HepG2 (cell line): ENCODE measurements around the gene KDM6B. TPM values are rescaled to one million over a fixed set of nuclear protein-coding genes. Genes with fewer than 3 reads are reported as not detected.

ENCODE experiments used
- ATAC-seq: fragments of 200-7000 bp; cut with Tn5 transposase; 3 replicates; pipeline ENCODE4 v1.9.1; 2020; ENCODE audit warnings: mild to moderate bottlenecking, moderate library complexity
- BruUV-seq: library from RNA; stranded (reverse); fragments of 400-500 nt; replicated peaks from 2 replicates; lab custom pipeline; 2021; lab: Mats Ljungman, UMichigan
- CTCF ChIA-PET: fragments of 300-600 bp; formaldehyde crosslinking; extraction: SDS; loops from one replicate; lab custom pipeline; 2021; ENCODE audit warnings: low total read pairs, inconsistent platforms, low intra/inter-chr PET ratio; lab: Yijun Ruan, JAX
- POLR2A ChIA-PET: fragments of 350-600 bp; sonication (Branson Sonifier 250); formaldehyde crosslinking; loops from one replicate; lab custom pipeline; 2020; ENCODE audit warnings: antibody characterized with exemption, inconsistent platforms; lab: Yijun Ruan, JAX
- DNase-seq: peaks from one replicate; pipeline ENCODE4 v3.0.0-alpha.2; 2015; ENCODE audit warnings: low spot score
- FAIRE-seq: peaks from 3 replicates; lab custom pipeline; 2011; peaks lifted over from hg19 to GRCh38; lab: Jason Lieb, UNC
- H2AFZ ChIP-seq: one replicate; pipeline ENCODE4 v1.6.1; 2011; ENCODE audit warnings: low read length, inconsistent platforms
- H3K27ac ChIP-seq: fragments of 300-600 bp; 3 replicates; pipeline ENCODE4 v1.8.0; 2011; ENCODE audit warnings: mixed run types, mild to moderate bottlenecking, mixed read lengths, low read length, inconsistent platforms; ENCODE audit not compliant: insufficient read depth; ENCODE audit errors: extremely low read length
- H3K27me3 ChIP-seq, 2 experiments: fragments of 200-600 bp in 1 of 2; 2 replicates in 1 of 2; 3 replicates in 1 of 2; pipeline versions ENCODE4 v1.6.0 to v1.8.0; 2011; ENCODE audit warnings: low read length in 2 of 2, mild to moderate bottlenecking in 2 of 2, moderate library complexity in 2 of 2, inconsistent platforms in 1 of 2; ENCODE audit not compliant: insufficient read depth in 2 of 2, control insufficient read depth in 1 of 2
- H3K36me3 ChIP-seq, 2 experiments: fragments of 200-600 bp in 1 of 2; replicated peaks in 1 of 2; 2 replicates in 1 of 2; 3 replicates in 1 of 2; pipeline versions ENCODE4 v1.5.1 to v1.8.0; 2011; ENCODE audit warnings: low read length in 2 of 2, inconsistent platforms in 1 of 2; ENCODE audit not compliant: insufficient read depth in 2 of 2, control insufficient read depth in 1 of 2
- H3K4me1 ChIP-seq: 2 replicates; pipeline ENCODE4 v1.5.1; 2012; ENCODE audit warnings: low read length, inconsistent platforms; ENCODE audit not compliant: insufficient read depth
- H3K4me2 ChIP-seq: 2 replicates; pipeline ENCODE4 v1.6.0; 2011; ENCODE audit warnings: low read depth, low read length, inconsistent platforms
- H3K4me3 ChIP-seq, 3 experiments: fragments of 200-600 bp in 1 of 3; sonication (generic), shearing (Covaris generic) in 1 of 3; replicated peaks in 1 of 3; 2 replicates each; pipeline ENCODE4 v1.5.1; 2011 to 2016; ENCODE audit warnings: low read length in 3 of 3, inconsistent platforms in 2 of 3, low read depth in 2 of 3, mild to moderate bottlenecking in 2 of 3, control low read depth in 1 of 3, mixed read lengths in 1 of 3; ENCODE audit not compliant: insufficient read depth in 1 of 3
- H3K79me2 ChIP-seq: one replicate; pipeline ENCODE4 v1.6.1; 2011; ENCODE audit warnings: low read length, inconsistent platforms; ENCODE audit not compliant: insufficient read depth
- H3K9ac ChIP-seq: 2 replicates; pipeline ENCODE4 v1.6.0; 2011; ENCODE audit warnings: mild to moderate bottlenecking, low read depth, low read length, inconsistent platforms; ENCODE audit not compliant: insufficient read depth
- H3K9me3 ChIP-seq: 2 replicates; pipeline ENCODE4 v1.5.1; 2012; ENCODE audit warnings: mild to moderate bottlenecking, low read length
- H4K20me1 ChIP-seq: 2 replicates; pipeline ENCODE4 v1.6.0; 2011; ENCODE audit warnings: inconsistent platforms, mild to moderate bottlenecking, low read length, moderate library complexity; ENCODE audit not compliant: insufficient read depth
- EED ChIP-seq: sonication (generic); formaldehyde crosslinking; IDR thresholded peaks from 2 replicates; pipeline ENCODE4 v1.5.0; 2020; ENCODE audit warnings: mild to moderate bottlenecking, missing genetic modification reagents
- FOXA1 ChIP-seq, 2 experiments: fragments of 450-650 bp in 1 of 2; sonication (generic) in 1 of 2; formaldehyde crosslinking in 1 of 2; IDR thresholded peaks; 2 replicates each; pipeline versions ENCODE4 v1.4.0 to v1.6.1; 2016 to 2020; ENCODE audit warnings: missing genetic modification reagents in 1 of 2
- HOXD1 ChIP-seq: sonication (generic); formaldehyde crosslinking; IDR thresholded peaks from 2 replicates; pipeline ENCODE4 v1.5.0; 2020; ENCODE audit warnings: missing genetic modification reagents
- KDM5B ChIP-seq: sonication (generic); formaldehyde crosslinking; IDR thresholded peaks from 2 replicates; pipeline ENCODE4 v1.4.0; 2020; ENCODE audit warnings: missing genetic modification reagents, mild to moderate bottlenecking, borderline replicate concordance
- SMYD3 ChIP-seq: sonication (generic); formaldehyde crosslinking; IDR thresholded peaks from 2 replicates; pipeline ENCODE4 v1.8.1; 2023; ENCODE audit warnings: mild to moderate bottlenecking, missing genetic modification reagents
- ZKSCAN1 ChIP-seq: fragments of 150-350 bp; IDR thresholded peaks from 2 replicates; pipeline ENCODE4 v1.6.1; 2014; ENCODE audit warnings: low read length
- WGBS: methylation state at CpG from one replicate; pipeline ENCODE4 v1.1.6; 2017; ENCODE audit warnings: low lambda C conversion rate; 5-methylcytosine and 5-hydroxymethylcytosine counted together
- in situ Hi-C: cut with HindIII; loops from 2 replicates; pipeline ENCODE4 v1.10.0; 2017; ENCODE audit warnings: low pct_unique_long_range_greater_than_20kb; ENCODE audit not compliant: extremely low pct_ligation_motif_present
- intact Hi-C: fragments of 100-400 bp; cut with micrococcal nuclease; formaldehyde crosslinking; loops from one replicate; pipeline ENCODE4 v1.10.0; 2022; ENCODE audit not compliant: unreplicated experiment
- polyA plus RNA-seq, 8 experiments: library from polyadenylated mRNA; depleted of rRNA in 3 of 8; stranded (reverse) in 7 of 8; unstranded in 1 of 8; fragments of >200 nt; fragmentation: Illumina TruSeq in 4 of 8; extraction: Trizol in 4 of 8; gene quantifications; 2 replicates each; pipeline versions ENCODE4 v1.2.1 to v1.2.3, GENCODE V29; 2011 to 2016; ENCODE audit warnings: low read depth in 4 of 8, missing spikeins in 1 of 8, mixed read lengths in 1 of 8; ENCODE audit not compliant: insufficient read depth in 1 of 8
- total RNA-seq, 5 experiments: library from RNA; depleted of rRNA; stranded (reverse); fragments of >200 nt; fragmentation: Illumina TruSeq; extraction: Trizol; gene quantifications; 2 replicates each; pipeline ENCODE4 v1.2.3, GENCODE V29; 2016; ENCODE audit warnings: low read depth in 1 of 5
- TF ChIP-seq, protein P1 (sequence below): sonication (generic); formaldehyde crosslinking; IDR thresholded peaks from 2 replicates; pipeline ENCODE4 v1.4.0; 2020; ENCODE audit warnings: missing genetic modification reagents
- TF ChIP-seq, protein P2 (sequence below): sonication (generic); formaldehyde crosslinking; IDR thresholded peaks from 2 replicates; pipeline ENCODE4 v1.8.0; 2022; ENCODE audit warnings: missing genetic modification reagents, mild to moderate bottlenecking, borderline replicate concordance
- TF ChIP-seq, protein P3 (sequence below), 2 experiments: sonication (generic) in 1 of 2; formaldehyde crosslinking in 1 of 2; IDR thresholded peaks; 2 replicates each; pipeline versions ENCODE4 v1.5.1 to v1.6.1; 2011 to 2020; ENCODE audit warnings: borderline replicate concordance in 1 of 2, low read depth in 1 of 2, low read length in 1 of 2, mild to moderate bottlenecking in 1 of 2, missing genetic modification reagents in 1 of 2, moderate library complexity in 1 of 2

The KDM6B gene
- total and polyA plus RNA-seq, 2 of the 13 experiments (the other 11 are each of a cell fraction or from before 2014, with no cell fraction given), result 1.3 to 2.1 TPM

DNA sequence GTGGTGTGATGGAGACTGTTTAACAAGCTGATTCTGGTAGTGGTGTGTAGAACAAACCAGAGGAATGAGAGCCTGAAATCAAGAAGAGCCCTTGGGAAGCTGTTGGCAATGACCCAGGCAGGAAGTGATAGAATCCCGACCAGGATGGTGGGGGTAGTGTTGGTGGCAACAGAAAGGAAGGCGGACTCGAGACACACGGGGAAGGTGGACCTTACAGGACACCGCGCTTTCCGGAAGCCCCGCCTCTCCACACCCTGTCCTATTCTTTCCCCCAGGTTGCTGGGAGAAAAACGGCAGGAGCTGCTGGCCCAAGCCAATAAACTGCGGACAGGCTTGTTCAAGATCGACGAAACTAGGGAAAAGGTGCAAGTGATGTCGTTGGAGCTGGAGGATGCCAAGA lies 30.0 kb upstream of the KDM6B start:
- FAIRE-seq (no peak), DNase-seq (no peak)
- intact Hi-C loops, result no loop called here
- H3K79me2 ChIP-seq, result no peaks in the 10 kb centered on the region
- no peak overlapping the region for H3K4me3 ChIP-seq
- H3K36me3 ChIP-seq, result no peaks in the 10 kb centered on the region
- 66% methylated on average over 13 of the region's 13 CpGs for WGBS
- CTCF ChIA-PET, result no interaction called here
- no peak overlapping the region for H3K4me2 ChIP-seq
- no peaks in the 10 kb centered on the region for H3K4me1 ChIP-seq
- H2AFZ ChIP-seq, result no peak overlapping the region
- TF ChIP-seq KDM5B (CRISPR knock-in tag) (no peak), HOXD1 (no peak), EED (no peak), FOXA1 (IDR thresholded peaks at IDR 0.05) (no peak), FOXA1 (CRISPR knock-in tag; IDR thresholded peaks at IDR 0.05) (no peak), ZKSCAN1 (no peak), SMYD3 (no peak)
- TF ChIP-seq, protein P1, sequence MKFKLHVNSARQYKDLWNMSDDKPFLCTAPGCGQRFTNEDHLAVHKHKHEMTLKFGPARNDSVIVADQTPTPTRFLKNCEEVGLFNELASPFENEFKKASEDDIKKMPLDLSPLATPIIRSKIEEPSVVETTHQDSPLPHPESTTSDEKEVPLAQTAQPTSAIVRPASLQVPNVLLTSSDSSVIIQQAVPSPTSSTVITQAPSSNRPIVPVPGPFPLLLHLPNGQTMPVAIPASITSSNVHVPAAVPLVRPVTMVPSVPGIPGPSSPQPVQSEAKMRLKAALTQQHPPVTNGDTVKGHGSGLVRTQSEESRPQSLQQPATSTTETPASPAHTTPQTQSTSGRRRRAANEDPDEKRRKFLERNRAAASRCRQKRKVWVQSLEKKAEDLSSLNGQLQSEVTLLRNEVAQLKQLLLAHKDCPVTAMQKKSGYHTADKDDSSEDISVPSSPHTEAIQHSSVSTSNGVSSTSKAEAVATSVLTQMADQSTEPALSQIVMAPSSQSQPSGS, result no peak
- TF ChIP-seq, protein P2, sequence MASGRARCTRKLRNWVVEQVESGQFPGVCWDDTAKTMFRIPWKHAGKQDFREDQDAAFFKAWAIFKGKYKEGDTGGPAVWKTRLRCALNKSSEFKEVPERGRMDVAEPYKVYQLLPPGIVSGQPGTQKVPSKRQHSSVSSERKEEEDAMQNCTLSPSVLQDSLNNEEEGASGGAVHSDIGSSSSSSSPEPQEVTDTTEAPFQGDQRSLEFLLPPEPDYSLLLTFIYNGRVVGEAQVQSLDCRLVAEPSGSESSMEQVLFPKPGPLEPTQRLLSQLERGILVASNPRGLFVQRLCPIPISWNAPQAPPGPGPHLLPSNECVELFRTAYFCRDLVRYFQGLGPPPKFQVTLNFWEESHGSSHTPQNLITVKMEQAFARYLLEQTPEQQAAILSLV (CRISPR knock-in tag), result no peak
- TF ChIP-seq, protein P3, sequence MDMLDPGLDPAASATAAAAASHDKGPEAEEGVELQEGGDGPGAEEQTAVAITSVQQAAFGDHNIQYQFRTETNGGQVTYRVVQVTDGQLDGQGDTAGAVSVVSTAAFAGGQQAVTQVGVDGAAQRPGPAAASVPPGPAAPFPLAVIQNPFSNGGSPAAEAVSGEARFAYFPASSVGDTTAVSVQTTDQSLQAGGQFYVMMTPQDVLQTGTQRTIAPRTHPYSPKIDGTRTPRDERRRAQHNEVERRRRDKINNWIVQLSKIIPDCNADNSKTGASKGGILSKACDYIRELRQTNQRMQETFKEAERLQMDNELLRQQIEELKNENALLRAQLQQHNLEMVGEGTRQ (IDR thresholded peaks at IDR 0.05; ENCODE audit: low read depth, low read length), result no peak
- TF ChIP-seq, protein P3 (CRISPR knock-in tag; IDR thresholded peaks at IDR 0.05; ENCODE audit: borderline replicate concordance), result no peak
- TF ChIP-seq, all 625 proteins: peak for 0
- Histone ChIP-seq H3K27me3 (peaks cover 0 to 13% of the 10 kb centered on the region in 2 experiments; a peak in 3 of 5 replicates), H3K9ac (no peak overlapping the region), H4K20me1 (no peaks in the 10 kb centered on the region), H3K9me3 (no peaks in the 10 kb centered on the region), H3K27ac (no peak overlapping the region)
- no peak for ATAC-seq
- in situ Hi-C loops, result no loop called here
- POLR2A ChIA-PET, result no interaction called here
- BruUV-seq, result no TSS peak
